NT2/D1 (cell line): ENCODE results near the gene IGF1R.

ENCODE experiments used
- SUZ12 ChIP-seq: IDR thresholded peaks from 2 replicates; pipeline ENCODE4 v1.6.1; 2011; ENCODE audit not compliant: insufficient read length, insufficient read depth; ENCODE audit errors: extremely low read depth
- YY1 ChIP-seq: IDR thresholded peaks from 2 replicates; pipeline ENCODE4 v1.6.1; 2011; ENCODE audit not compliant: insufficient read length, insufficient read depth

- TF ChIP-seq SUZ12 (no peak), YY1 (no peak)
Observed at GRCh38 chr15:98860281-98861041, 212.1 kb downstream of the IGF1R start.
